ENCODE measurements around the gene SHISA6. TPM values are rescaled to one million over a fixed set of nuclear protein-coding genes. Genes with fewer than 3 reads are reported as not detected.

Gene SHISA6
- total RNA-seq, 1 experiment from 2014 or later, result 2.9 TPM

GRCh38 chr17:11418342-11418741, 177.3 kb downstream of the SHISA6 start:
- Histone ChIP-seq H3K14ac (ENCODE audit: insufficient read depth, low read length) (no peak overlapping the region), H2BK15ac (ENCODE audit: low read depth, low read length) (no peak overlapping the region), H2AFZ (ENCODE audit: low read length) (no peak overlapping the region), H2AK5ac (ENCODE audit: insufficient read length, low read length) (no peak overlapping the region), H2BK20ac (ENCODE audit: low read depth, low read length, poor library complexity, severe bottlenecking) (no peak overlapping the region), H3K4ac (ENCODE audit: low read depth, low read length) (no peak overlapping the region), H3K27ac (ENCODE audit: insufficient read length, low read depth, low read length) (no peak overlapping the region), H3T11ph (ENCODE audit: low read length) (no peak overlapping the region), H3K23me2 (ENCODE audit: insufficient read length, low read depth, low read length, poor library complexity, severe bottlenecking) (no peaks in the 10 kb centered on the region), H4K91ac (ENCODE audit: insufficient read length, low read depth, low read length) (no peak overlapping the region), H3K79me1 (ENCODE audit: insufficient read depth, low read depth, low read length, poor library complexity, severe bottlenecking) (no peaks in the 10 kb centered on the region), H3K9ac (ENCODE audit: extremely low read depth, insufficient read length, low read length) (no peak overlapping the region), H2BK120ac (ENCODE audit: low read depth, low read length, poor library complexity, severe bottlenecking) (no peak overlapping the region), H4K8ac (replicated peaks; ENCODE audit: insufficient read length, low read depth, low read length) (no peak overlapping the region), H4K5ac (ENCODE audit: insufficient read length, low read depth, low read length) (no peak overlapping the region), H4K20me1 (ENCODE audit: control insufficient read depth, insufficient read depth, insufficient read length) (no peaks in the 10 kb centered on the region), H3K23ac (ENCODE audit: insufficient read length, low read depth, low read length) (no peak overlapping the region), H3K18ac (ENCODE audit: insufficient read length, low read depth, low read length) (no peak overlapping the region), H3K4me2 (ENCODE audit: insufficient read depth, insufficient read length, low read length) (no peak overlapping the region), H3K4me1 (ENCODE audit: insufficient read depth, low read length) (no peaks in the 10 kb centered on the region), H3K9me3 (ENCODE audit: control insufficient read depth, low read depth, low read length) (no peaks in the 10 kb centered on the region), H2BK5ac (ENCODE audit: insufficient read length, low read length) (no peak overlapping the region), H3K79me2 (ENCODE audit: insufficient read depth, low read length) (no peaks in the 10 kb centered on the region), H2BK12ac (ENCODE audit: insufficient read length, low read depth, low read length) (no peak overlapping the region), H3K56ac (ENCODE audit: insufficient read length, low read depth, low read length) (no peak overlapping the region), H3K27me3 (ENCODE audit: insufficient read depth, low read length) (no peaks in the 10 kb centered on the region)
- H3K4me1 Mint-ChIP-seq, result no peaks in the 10 kb centered on the region
- no CpG with 5 or more reads among the region's 3 CpGs for WGBS (ENCODE audit: extremely low coverage, insufficient read length, low lambda C conversion rate)
- H3K4me3 Mint-ChIP-seq, result no peak overlapping the region
- H3K9me3 Mint-ChIP-seq, result no peaks in the 10 kb centered on the region
- H3K27me3 Mint-ChIP-seq (ENCODE audit: low read depth), result no peaks in the 10 kb centered on the region; the same call in 1 of the 2 replicates
- no peak overlapping the region; a peak in 1 of 7 replicates for H3K27ac Mint-ChIP-seq
- no peak for TF ChIP-seq CTCF (conservative IDR thresholded peaks at IDR 0.05)
- DNase-seq, result no peak
- H3K36me3 Mint-ChIP-seq (ENCODE audit: insufficient read depth in 1 of 3, low read depth in 3 of 3), result no peaks in the 10 kb centered on the region
